ENCODE measurements around the gene CYB561A3.

GRCh38 chr11:61336171-61336935, 25.3 kb downstream of the CYB561A3 start:
- TF ChIP-seq POLR2AphosphoS5 (IDR thresholded peaks at IDR 0.05; ENCODE audit: borderline replicate concordance, low read depth, low read length) (no peak), EZH2 (IDR thresholded peaks at IDR 0.05) (no peak)
